Fibroblast of pulmonary artery (primary cell): ENCODE results near the gene TRIO.
"Not testable (repeated sequence)": the region's sequence is repeated elsewhere in the genome, so short reads cannot be mapped to it uniquely, and the experiment has no call there.

ENCODE experiments used
- DNase-seq: peaks from one replicate; pipeline ENCODE4 v3.0.0-alpha.2; 2010; ENCODE audit warnings: low read depth
- H3K4me3 ChIP-seq: replicated peaks from 2 replicates; pipeline ENCODE4 v1.5.1; 2011; ENCODE audit warnings: low read depth, mild to moderate bottlenecking, control low read depth, low read length, moderate library complexity
- CTCF ChIP-seq: IDR thresholded peaks from 2 replicates; pipeline ENCODE4 v1.5.1; 2011; ENCODE audit warnings: mild to moderate bottlenecking, control low read depth, low read length, inconsistent platforms; ENCODE audit errors: missing control alignments

The TRIO gene

GRCh38 chr5:14142827-14143545, at the start of gene TRIO:
Gene TRIO, plus strand, starts transcription at chr5:14143342. Its CDS starts 384 bp downstream, at chr5:14143726.
- TF ChIP-seq CTCF, result peak; percentile 37
- peak; percentile 93 for DNase-seq
- peak within 1 kb of the TSS; percentile 95 for H3K4me3 ChIP-seq

- DNase-seq, H3K4me3 ChIP-seq: not testable (repeated sequence)
Measured at GRCh38 chr5:14097380-14097779, 45.8 kb upstream of the TRIO start.

- TF ChIP-seq CTCF, result no peak
- DNase-seq, result peak; percentile 47
- H3K4me3 ChIP-seq, result no peak overlapping the region
Measured at GRCh38 chr5:14097998-14098471, 45.1 kb upstream of the TRIO start.

- DNase-seq, result no peak
- no peak overlapping the region for H3K4me3 ChIP-seq
- no peak for TF ChIP-seq CTCF
Measured at GRCh38 chr5:14100281-14100680, 42.9 kb upstream of the TRIO start.

- no peak overlapping the region for H3K4me3 ChIP-seq
- no peak for DNase-seq
- TF ChIP-seq CTCF, result no peak
Measured at GRCh38 chr5:14101922-14102321, 41.2 kb upstream of the TRIO start.

GRCh38 chr5:14102666-14103065, 40.5 kb upstream of the TRIO start:
- no peak for DNase-seq
- no peak for TF ChIP-seq CTCF
- no peak overlapping the region for H3K4me3 ChIP-seq

- no peak overlapping the region for H3K4me3 ChIP-seq
- no peak for TF ChIP-seq CTCF
- DNase-seq, result peak; percentile 88
Measured at GRCh38 chr5:14105718-14106410, 37.3 kb upstream of the TRIO start.
